Mammary epithelial cell (primary cell): ENCODE results near the gene APEH.

Experiments
- CTCF ChIP-seq, 2 donors: IDR thresholded peaks in 1 of 2; conservative IDR thresholded peaks in 1 of 2; 2 replicates each; pipeline ENCODE4 v1.5.1; 2011 to 2012; ENCODE audit warnings: inconsistent platforms in 2 of 2, low read length in 2 of 2, mild to moderate bottlenecking in 2 of 2, control low read depth in 1 of 2, low read depth in 1 of 2; ENCODE audit not compliant: insufficient read depth in 1 of 2; ENCODE audit errors: extremely low read depth in 1 of 2
- EZH2 ChIP-seq: IDR thresholded peaks from 2 replicates; pipeline ENCODE4 v1.6.1; 2012; ENCODE audit warnings: low read length, inconsistent platforms, borderline replicate concordance

DNA sequence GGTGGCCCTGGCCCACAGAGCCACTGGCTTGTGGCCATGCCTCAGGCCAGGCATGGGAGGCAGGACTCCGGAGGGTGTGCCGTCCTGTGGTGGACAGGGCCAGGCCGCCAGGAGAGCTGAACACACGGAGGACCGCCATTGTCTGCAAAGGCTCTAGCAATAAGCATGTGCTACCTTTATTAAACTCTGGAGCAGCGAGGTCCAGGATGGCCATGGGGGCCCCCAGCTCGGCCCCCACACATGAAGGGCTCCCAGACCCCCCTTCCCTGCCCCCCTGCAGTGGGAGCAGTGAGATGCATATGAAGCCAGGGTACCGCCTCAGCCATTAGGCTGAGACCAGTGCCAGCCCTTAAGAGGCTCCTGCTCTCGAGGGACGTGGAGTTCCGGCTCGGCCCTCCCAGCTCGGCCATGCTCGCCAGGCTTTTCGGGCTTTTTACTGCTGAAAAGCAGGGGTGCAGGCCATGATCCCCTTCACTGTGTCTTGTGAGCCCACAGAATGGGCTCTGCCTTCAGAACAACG is 42.6 kb downstream of the APEH start:
- TF ChIP-seq CTCF (conservative IDR thresholded peaks at IDR 0.05 in 1 of 2, IDR thresholded peaks at IDR 0.05 in 1 of 2; ENCODE audit: extremely low read depth in 1 of 2, insufficient read depth in 1 of 2, low read depth in 1 of 2, low read length in 2 of 2) (no peak), EZH2 (no peak)
